Measurements from ENCODE around the gene LHCGR.

DNA sequence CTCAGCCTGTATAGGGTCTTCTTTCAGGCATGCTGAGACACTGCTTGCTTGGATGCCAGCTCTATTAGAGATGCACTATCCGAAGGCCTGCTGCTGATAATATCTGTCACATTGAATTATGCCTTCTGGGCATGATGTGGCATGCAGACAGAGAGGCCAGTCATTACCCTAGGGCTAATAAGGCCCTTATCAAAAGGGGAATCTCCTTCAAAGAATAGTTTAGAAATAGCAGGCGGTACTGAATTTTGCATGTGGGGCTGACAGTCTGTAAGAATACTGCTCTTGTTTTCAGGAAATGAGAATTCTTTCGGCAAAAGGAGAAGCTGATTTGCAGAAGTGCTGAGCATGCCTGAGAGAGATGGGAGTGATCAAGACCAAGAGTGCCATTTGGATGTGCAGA is 13.1 kb upstream of the LHCGR start:
- TF ChIP-seq, protein P1, sequence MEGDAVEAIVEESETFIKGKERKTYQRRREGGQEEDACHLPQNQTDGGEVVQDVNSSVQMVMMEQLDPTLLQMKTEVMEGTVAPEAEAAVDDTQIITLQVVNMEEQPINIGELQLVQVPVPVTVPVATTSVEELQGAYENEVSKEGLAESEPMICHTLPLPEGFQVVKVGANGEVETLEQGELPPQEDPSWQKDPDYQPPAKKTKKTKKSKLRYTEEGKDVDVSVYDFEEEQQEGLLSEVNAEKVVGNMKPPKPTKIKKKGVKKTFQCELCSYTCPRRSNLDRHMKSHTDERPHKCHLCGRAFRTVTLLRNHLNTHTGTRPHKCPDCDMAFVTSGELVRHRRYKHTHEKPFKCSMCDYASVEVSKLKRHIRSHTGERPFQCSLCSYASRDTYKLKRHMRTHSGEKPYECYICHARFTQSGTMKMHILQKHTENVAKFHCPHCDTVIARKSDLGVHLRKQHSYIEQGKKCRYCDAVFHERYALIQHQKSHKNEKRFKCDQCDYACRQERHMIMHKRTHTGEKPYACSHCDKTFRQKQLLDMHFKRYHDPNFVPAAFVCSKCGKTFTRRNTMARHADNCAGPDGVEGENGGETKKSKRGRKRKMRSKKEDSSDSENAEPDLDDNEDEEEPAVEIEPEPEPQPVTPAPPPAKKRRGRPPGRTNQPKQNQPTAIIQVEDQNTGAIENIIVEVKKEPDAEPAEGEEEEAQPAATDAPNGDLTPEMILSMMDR (IDR thresholded peaks at IDR 0.05): no peak
- TF ChIP-seq POLR2A (IDR thresholded peaks at IDR 0.05): no peak
